Measurements from ENCODE around the gene CDK19.
A peak's percentile ranks its signal among the peaks of the same experiment; 100 is the strongest.
"Not testable (repeated sequence)": the region's sequence is repeated elsewhere in the genome, so short reads cannot be mapped to it uniquely, and the experiment has no call there.

Gene CDK19

DNA sequence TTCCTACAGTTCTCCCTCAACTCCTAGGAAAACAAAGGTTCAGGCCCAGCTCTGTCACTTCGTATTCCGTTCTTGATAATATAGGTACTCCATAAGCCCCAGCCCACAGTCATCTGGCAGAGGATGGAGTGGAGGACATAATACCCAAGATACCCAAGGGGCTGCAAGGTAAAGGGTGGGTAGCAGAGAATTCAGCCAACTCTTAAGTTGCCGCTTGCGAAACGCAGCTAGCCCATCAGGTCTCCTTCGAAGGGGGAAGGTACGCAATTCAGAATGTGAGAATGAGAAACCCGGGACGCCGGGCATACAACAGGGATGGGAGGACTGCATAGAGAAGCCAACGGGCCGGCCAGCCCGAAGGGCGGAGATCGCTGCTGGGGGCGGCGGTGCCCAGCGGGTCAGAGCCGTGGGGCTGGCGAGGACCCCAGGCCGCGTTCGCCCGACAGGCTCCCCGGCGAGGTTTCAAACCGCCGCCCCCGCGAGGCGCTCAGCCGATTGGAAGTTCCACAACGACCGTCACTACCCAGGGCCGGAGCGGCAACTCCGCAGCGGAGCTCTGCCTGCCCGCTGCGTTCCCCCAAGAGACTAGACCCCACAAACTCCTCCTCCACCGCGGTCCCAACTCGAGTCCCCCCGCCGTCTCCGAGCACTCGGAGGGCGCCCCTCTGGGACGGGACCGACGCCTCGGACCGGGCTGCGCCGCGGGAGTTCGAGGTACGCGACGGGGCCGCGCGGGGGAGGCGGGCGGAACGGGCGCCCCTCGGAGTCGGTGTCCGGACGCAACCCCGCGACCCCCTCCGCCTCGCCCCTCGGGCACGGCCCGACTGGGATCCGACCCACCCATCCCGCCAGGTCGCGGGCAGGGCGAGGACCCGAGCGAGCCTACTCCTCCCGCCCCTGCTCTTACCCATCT lies 911 bp downstream of the CDK19 start:
- H3K4me2 ChIP-seq = peak overlapping the region; percentile 90
- H3K4me3 ChIP-seq = peak overlapping the region; percentile 96
- H3K9ac ChIP-seq = peak overlapping the region; percentile 97
- no peaks in the 10 kb centered on the region for H3K27me3 ChIP-seq
- peak; percentile 26; the same call in 1 of the 2 replicates for TF ChIP-seq Cebpa-rat (IDR thresholded peaks at IDR 0.05)
- H3K36me3 ChIP-seq = peaks cover 9% of the 10 kb centered on the region; the same call in 1 of the 2 replicates
- H3K4me1 ChIP-seq = peaks cover 47% of the 10 kb centered on the region
- peaks cover 10% of the 10 kb centered on the region for H3K9me3 ChIP-seq
- H4K20me1 ChIP-seq = peaks cover 29% of the 10 kb centered on the region
- H3K27ac ChIP-seq = peak overlapping the region; percentile 96

DNA sequence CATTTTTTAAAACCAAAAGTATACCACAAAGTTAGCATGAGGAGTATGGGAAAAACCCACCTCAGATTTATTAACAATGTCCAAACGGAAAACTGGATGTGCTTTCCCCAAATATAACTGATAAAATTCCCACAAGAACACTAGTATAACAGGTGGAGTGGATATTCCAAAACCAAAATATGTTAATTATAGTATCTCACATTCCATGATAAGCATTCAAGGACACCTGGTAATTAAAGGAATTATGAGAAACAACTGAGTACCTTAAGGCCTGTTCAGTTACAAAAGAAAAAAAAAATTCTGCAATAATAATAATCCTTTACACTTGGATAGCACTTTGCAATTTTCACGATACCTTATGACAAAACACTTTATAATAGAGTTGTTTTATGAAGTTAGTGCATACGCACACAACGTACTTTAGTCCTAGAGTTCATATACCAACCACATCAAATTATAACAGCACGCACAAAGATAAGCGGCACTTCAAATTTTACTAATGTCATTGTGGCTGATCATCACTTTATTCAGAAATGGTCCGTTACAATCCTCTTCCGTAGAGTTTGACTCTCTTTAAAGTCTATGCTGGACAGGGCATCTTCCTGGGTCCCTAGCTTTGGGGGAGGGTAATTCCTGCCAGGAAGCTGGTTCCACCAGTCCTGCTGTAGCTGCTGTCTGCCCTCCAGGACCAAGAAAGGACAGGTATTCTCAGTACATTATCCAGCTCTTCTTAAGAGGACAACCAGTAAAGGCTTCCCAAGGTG lies 1.7 kb downstream of the CDK19 start:
- no peaks in the 10 kb centered on the region for H3K27me3 ChIP-seq
- no peak for TF ChIP-seq Cebpa-rat (IDR thresholded peaks at IDR 0.05)
- H3K36me3 ChIP-seq = peaks cover 12% of the 10 kb centered on the region; the same call in 1 of the 2 replicates
- peak overlapping the region; percentile 97 for H3K9ac ChIP-seq
- peaks cover 15% of the 10 kb centered on the region for H3K9me3 ChIP-seq
- H3K4me1 ChIP-seq = peaks cover 47% of the 10 kb centered on the region
- H3K27ac ChIP-seq = peak overlapping the region; percentile 96
- peak overlapping the region; percentile 90 for H3K4me2 ChIP-seq
- peaks cover 29% of the 10 kb centered on the region for H4K20me1 ChIP-seq
- H3K4me3 ChIP-seq = peak overlapping the region; percentile 96

DNA sequence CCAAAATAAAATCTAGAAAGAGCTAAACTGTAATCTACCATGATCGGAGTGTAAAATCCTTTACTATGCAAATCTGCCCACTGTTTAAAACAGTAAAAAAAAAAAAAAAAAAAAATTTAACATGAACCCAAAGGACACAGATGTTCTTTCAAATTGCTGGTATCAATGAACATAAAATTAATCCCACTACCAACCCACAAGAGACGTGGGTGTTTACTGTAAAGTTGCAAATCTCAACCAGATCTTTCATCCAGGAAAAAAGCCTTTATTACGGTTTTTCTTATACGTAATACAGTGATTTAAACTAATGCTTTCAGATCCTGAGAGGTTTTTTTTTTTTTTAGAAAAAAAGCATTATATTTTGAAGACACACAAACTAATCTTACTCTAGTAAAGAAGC lies 2.5 kb downstream of the CDK19 start:
- Histone ChIP-seq H3K27ac (no peak overlapping the region), H3K36me3 (peaks cover 12% of the 10 kb centered on the region; the same call in 1 of the 2 replicates), H3K4me1 (peaks cover 55% of the 10 kb centered on the region), H4K20me1 (peaks cover 29% of the 10 kb centered on the region), H3K9ac (no peak overlapping the region), H3K9me3 (peaks cover 15% of the 10 kb centered on the region), H3K4me3 (peak overlapping the region; percentile 96; the same call in 1 of the 2 replicates), H3K4me2 (peak overlapping the region; percentile 90), H3K27me3 (no peaks in the 10 kb centered on the region)
- TF ChIP-seq Cebpa-rat (IDR thresholded peaks at IDR 0.05) = no peak

DNA sequence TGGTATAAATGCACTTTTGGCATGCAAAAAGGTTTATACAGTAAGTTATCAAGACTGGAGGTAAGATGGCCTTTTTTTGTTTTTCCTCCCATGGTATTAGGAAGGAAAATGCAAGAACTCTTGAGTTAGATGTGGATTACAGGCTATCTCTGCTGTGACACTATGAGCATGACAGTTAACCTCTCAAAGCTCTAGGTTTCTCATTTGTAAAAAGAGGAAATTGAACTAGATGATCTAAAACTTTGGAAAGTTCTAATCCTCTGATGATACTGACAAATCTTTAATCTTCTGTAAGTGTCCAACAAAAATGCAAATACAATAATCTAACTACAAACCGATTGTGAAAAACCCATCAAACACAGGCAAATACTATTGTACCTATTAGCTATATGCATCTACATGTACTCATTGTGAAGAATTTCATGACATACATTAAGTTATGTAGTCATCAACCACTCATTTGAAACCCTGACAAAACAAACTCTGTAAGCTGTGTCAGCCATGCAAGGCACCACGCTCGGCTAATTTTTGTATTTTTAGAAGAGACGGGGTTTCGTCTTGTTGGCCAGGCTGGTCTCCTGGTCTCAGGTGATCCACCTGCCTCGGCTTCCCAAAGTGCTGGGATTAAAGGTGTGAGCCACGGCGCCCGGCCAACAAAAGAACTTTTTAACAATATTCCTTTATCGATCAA lies 4.2 kb downstream of the CDK19 start:
- TF ChIP-seq Cebpa-rat (IDR thresholded peaks at IDR 0.05) = no peak
- H3K4me2 ChIP-seq = peak overlapping the region; percentile 73

DNA sequence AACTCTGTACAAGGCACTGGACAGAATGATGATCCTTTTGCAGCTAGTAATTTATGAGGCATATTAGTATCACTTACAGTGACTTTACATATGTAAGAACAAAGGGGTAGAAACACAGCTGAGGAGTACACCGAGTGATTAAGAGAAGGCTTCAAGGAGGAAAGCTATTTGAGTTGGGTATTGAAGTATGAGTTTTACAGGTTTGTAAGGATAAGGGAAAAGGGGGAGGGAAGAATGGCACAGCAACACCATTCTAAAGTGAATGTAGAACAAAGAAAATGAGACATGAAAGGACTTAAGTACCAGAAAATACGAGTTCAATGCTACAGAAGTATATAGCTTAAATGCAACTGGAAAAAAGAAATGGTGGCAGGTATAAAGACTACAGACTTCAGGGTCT lies 5.5 kb downstream of the CDK19 start:
- TF ChIP-seq Cebpa-rat (IDR thresholded peaks at IDR 0.05) = no peak
- H3K27ac ChIP-seq = no peak overlapping the region
- H4K20me1 ChIP-seq = peaks cover 29% of the 10 kb centered on the region
- H3K9ac ChIP-seq = no peak overlapping the region
- no peaks in the 10 kb centered on the region for H3K27me3 ChIP-seq
- H3K36me3 ChIP-seq = peaks cover 12% of the 10 kb centered on the region; the same call in 1 of the 2 replicates
- H3K4me3 ChIP-seq = no peak overlapping the region
- no peak overlapping the region for H3K4me2 ChIP-seq
- H3K4me1 ChIP-seq = peaks cover 67% of the 10 kb centered on the region
- H3K9me3 ChIP-seq = peaks cover 15% of the 10 kb centered on the region

More for the DNA sequence above, 4.2 kb downstream of the CDK19 start:
- Histone ChIP-seq H3K36me3 (peaks cover 12% of the 10 kb centered on the region; the same call in 1 of the 2 replicates), H3K9ac (peak overlapping the region; percentile 43; the same call in 1 of the 2 replicates), H4K20me1 (peaks cover 29% of the 10 kb centered on the region), H3K9me3 (peaks cover 15% of the 10 kb centered on the region), H3K4me3 (no peak overlapping the region), H3K27ac (peak overlapping the region; percentile 61), H3K4me1 (peaks cover 55% of the 10 kb centered on the region), H3K27me3 (no peaks in the 10 kb centered on the region)

DNA sequence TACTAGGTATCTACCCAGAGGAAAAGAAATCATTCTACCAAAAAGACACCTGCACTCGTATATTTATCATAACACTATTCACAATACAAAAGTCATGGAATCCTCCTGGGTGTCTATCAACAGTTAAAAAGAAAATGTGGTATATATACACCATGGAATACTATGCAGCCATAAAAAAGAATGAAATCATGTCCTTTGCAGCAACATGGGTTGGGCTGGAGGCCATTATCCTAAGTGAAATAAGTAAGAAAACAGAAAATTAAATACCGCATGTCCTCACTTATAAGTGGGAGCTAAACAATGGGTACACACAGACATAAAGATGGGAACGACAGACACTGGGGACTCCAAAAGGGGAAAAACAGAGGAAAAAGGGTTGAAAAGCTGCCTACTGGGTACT lies 13.1 kb downstream of the CDK19 start:
- not testable (repeated sequence) for H4K20me1 ChIP-seq, H3K9ac ChIP-seq, H3K4me3 ChIP-seq, H3K4me2 ChIP-seq, H3K27ac ChIP-seq, H3K27me3 ChIP-seq
- H3K4me1 ChIP-seq = peaks cover 38% of the 10 kb centered on the region
- H3K36me3 ChIP-seq = peaks cover 22% of the 10 kb centered on the region; the same call in 1 of the 2 replicates
- H3K9me3 ChIP-seq = peaks cover 44% of the 10 kb centered on the region

DNA sequence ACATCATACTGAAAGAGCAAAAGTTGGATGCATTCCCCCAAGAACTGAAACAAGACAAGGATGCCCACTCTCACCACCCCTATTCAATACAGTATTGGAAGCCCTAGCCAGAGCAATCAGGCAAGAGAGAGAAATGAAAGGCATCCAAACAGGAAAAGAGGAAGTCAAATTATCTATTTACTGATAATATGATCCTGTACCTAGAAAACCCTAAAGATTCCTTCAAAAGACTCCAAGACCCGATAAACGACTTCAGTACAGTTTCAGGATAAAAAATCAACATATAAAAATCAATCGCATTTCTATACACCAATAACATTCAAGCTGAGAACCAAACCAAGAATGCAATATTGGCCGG lies 14.5 kb downstream of the CDK19 start:
- H3K27me3 ChIP-seq = no peaks in the 10 kb centered on the region
- TF ChIP-seq Cebpa-rat (IDR thresholded peaks at IDR 0.05) = no peak
- peaks cover 9% of the 10 kb centered on the region; the same call in 1 of the 2 replicates for H4K20me1 ChIP-seq
- peaks cover 24% of the 10 kb centered on the region for H3K4me1 ChIP-seq
- H3K36me3 ChIP-seq = peaks cover 32% of the 10 kb centered on the region
- no peak overlapping the region for H3K27ac ChIP-seq
- no peak overlapping the region for H3K4me2 ChIP-seq
- H3K4me3 ChIP-seq = no peak overlapping the region
- peaks cover 57% of the 10 kb centered on the region for H3K9me3 ChIP-seq
- H3K9ac ChIP-seq = no peak overlapping the region

DNA sequence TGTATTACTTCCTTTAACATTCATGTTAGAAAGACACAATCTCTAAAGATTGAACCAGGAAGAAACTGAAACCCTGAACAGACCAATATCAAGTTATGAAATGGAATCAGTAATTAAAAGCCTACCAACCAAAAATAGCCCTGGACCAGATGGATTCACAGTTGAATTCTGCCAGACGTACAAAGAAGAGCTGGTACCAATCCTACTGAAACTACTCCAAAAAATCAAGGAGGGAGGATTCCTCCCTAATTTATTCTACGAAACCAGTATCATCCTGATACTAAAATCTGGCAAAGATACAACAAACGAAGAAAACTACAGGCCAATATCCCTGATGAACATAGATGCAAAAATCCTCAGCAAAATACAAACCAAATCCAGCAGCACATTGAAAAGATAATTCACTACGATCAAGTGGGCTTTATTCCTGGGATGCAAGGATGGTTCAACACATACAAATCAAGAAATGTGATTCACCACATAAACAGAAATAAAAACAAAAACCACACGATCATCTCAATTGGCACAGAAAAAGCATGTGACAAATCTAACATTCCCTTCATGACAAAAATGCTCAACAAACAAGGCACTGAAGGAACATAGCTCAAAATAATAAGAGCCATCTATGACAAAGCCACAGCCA lies 15.0 kb downstream of the CDK19 start:
- H3K27ac ChIP-seq = no peak overlapping the region
- H3K9me3 ChIP-seq = peaks cover 58% of the 10 kb centered on the region
- H4K20me1 ChIP-seq = peaks cover 10% of the 10 kb centered on the region; the same call in 1 of the 2 replicates
- peaks cover 19% of the 10 kb centered on the region for H3K4me1 ChIP-seq
- no peak overlapping the region for H3K4me2 ChIP-seq
- no peak for TF ChIP-seq Cebpa-rat (IDR thresholded peaks at IDR 0.05)
- no peaks in the 10 kb centered on the region for H3K27me3 ChIP-seq
- H3K4me3 ChIP-seq = no peak overlapping the region
- H3K36me3 ChIP-seq = peaks cover 32% of the 10 kb centered on the region
- no peak overlapping the region for H3K9ac ChIP-seq

DNA sequence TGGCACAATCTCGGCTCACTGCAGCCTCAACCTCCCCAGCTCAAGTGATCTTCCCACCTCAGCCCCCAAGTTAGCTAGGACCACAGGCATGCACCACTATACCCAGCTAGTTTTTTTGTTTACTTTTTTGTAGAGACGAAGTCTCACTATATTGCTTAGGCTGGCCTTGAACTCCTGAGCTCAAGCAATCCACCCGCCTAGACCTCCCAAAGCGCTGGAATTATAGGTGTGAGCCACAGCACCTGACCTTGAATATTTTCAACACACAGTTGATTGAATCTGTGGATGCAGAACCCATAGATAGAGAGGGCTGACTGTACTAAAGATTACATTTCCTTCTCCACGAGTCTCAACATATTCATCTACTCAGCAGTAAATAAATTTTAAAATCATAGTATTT lies 15.6 kb downstream of the CDK19 start:
- peaks cover 15% of the 10 kb centered on the region; the same call in 1 of the 2 replicates for H4K20me1 ChIP-seq
- H3K27ac ChIP-seq = no peak overlapping the region
- peaks cover 32% of the 10 kb centered on the region for H3K36me3 ChIP-seq
- TF ChIP-seq Cebpa-rat (IDR thresholded peaks at IDR 0.05) = no peak
- no peak overlapping the region for H3K4me3 ChIP-seq
- H3K27me3 ChIP-seq = no peaks in the 10 kb centered on the region
- H3K4me1 ChIP-seq = peaks cover 13% of the 10 kb centered on the region
- H3K4me2 ChIP-seq = no peak overlapping the region
- H3K9me3 ChIP-seq = peaks cover 58% of the 10 kb centered on the region
- no peak overlapping the region for H3K9ac ChIP-seq
